RWPE1 (cell line): ENCODE measurements around the gene NXN.
A peak's percentile ranks its signal among the peaks of the same experiment; 100 is the strongest.

Experiments used
- CTCF ChIA-PET: fragments of 350-600 bp; sonication (Branson Sonifier 250); formaldehyde crosslinking; extraction: SDS; loops from one replicate; lab custom pipeline; 2021; lab: Yijun Ruan, JAX
- POLR2A ChIA-PET: fragments of 400-600 bp; formaldehyde crosslinking; extraction: SDS; loops from one replicate; lab custom pipeline; 2020; ENCODE audit warnings: antibody characterized with exemption; ENCODE audit not compliant: low non-redundant PET; lab: Yijun Ruan, JAX
- DNase-seq: peaks from one replicate; pipeline ENCODE4 v3.0.0; 2012; ENCODE audit warnings: low spot score
- H3K27ac ChIP-seq: fragments of 450-650 bp; 2 replicates; pipeline ENCODE4 v1.5.1; 2017
- CTCF ChIP-seq: fragments of 450-650 bp; conservative IDR thresholded peaks from 2 replicates; pipeline ENCODE4 v1.5.1; 2017; ENCODE audit warnings: low read depth, mild to moderate bottlenecking

The NXN gene

GRCh38 chr17:804541-805435 lies 174.8 kb downstream of the NXN start:
- CTCF ChIA-PET, result no interaction called here
- no peak for DNase-seq
- POLR2A ChIA-PET, result no interaction called here

GRCh38 chr17:802901-803881 lies 176.4 kb downstream of the NXN start:
- POLR2A ChIA-PET, result no interaction called here

More at GRCh38 chr17:804541-805435, 174.8 kb downstream of the NXN start:
- TF ChIP-seq CTCF, result no peak
- peak overlapping the region; percentile 19 for H3K27ac ChIP-seq

GRCh38 chr17:802481-802880 lies 177.1 kb downstream of the NXN start:
- ChIA-PET POLR2A (no interaction called here), CTCF (no interaction called here)
- DNase-seq, result no peak
- peak overlapping the region; percentile 98 for H3K27ac ChIP-seq
- TF ChIP-seq CTCF, result no peak

More at GRCh38 chr17:802901-803881, 176.4 kb downstream of the NXN start:
- CTCF ChIA-PET, result interaction anchor here (0.6 kb wide), 1 partner anchor 46 kb away, joined by 3 read pairs; no protein-coding TSS in a partner anchor
- TF ChIP-seq CTCF, result no peak
- no peak for DNase-seq
- H3K27ac ChIP-seq, result peak overlapping the region; percentile 17

GRCh38 chr17:801660-802059 lies 177.9 kb downstream of the NXN start:
- ChIA-PET CTCF (no interaction called here), POLR2A (no interaction called here)
- no peak for TF ChIP-seq CTCF
- peak overlapping the region; percentile 98 for H3K27ac ChIP-seq
- no peak for DNase-seq

- no peak for TF ChIP-seq CTCF
- DNase-seq, result no peak
- CTCF ChIA-PET, result no interaction called here
- peak overlapping the region; percentile 98; the same call in 1 of the 2 replicates for H3K27ac ChIP-seq
- POLR2A ChIA-PET, result no interaction called here
Observed at GRCh38 chr17:800446-801242, 178.9 kb downstream of the NXN start.
